Small intestine (tissue), 7 donors: ENCODE measurements around the gene TRIM58. TPM values are rescaled to one million over a fixed set of nuclear protein-coding genes. Genes with fewer than 3 reads are reported as not detected.

Experiments
- DNase-seq, 2 donors: peaks; one replicate each; pipeline versions ENCODE4 v3.0.0 to v3.0.0-alpha.2; 2013
- FAIRE-seq: peaks from 2 replicates; lab custom pipeline; 2012; peaks lifted over from hg19 to GRCh38; lab: Jason Lieb, UNC
- H3K27ac ChIP-seq, 3 donors: one replicate each; pipeline ENCODE4 v1.5.1; 2013; ENCODE audit warnings: low read length in 2 of 3, mild to moderate bottlenecking in 2 of 3, control low read depth in 1 of 3, inconsistent platforms in 1 of 3, low read depth in 1 of 3, moderate library complexity in 1 of 3
- H3K27me3 ChIP-seq, 3 donors: one replicate each; pipeline ENCODE4 v1.6.1; 2013; ENCODE audit warnings: low read length in 3 of 3, inconsistent platforms in 1 of 3; ENCODE audit not compliant: control insufficient read depth in 3 of 3, insufficient read depth in 3 of 3
- H3K36me3 ChIP-seq, 3 donors: one replicate each; pipeline ENCODE4 v1.6.1; 2013; ENCODE audit warnings: low read length in 3 of 3, inconsistent platforms in 1 of 3, low read depth in 1 of 3, mild to moderate bottlenecking in 1 of 3, moderate library complexity in 1 of 3; ENCODE audit not compliant: control insufficient read depth in 3 of 3, insufficient read depth in 2 of 3
- H3K4me1 ChIP-seq, 3 donors: one replicate each; pipeline ENCODE4 v1.6.1; 2013; ENCODE audit warnings: low read length in 2 of 3, inconsistent platforms in 1 of 3, low read depth in 1 of 3, mild to moderate bottlenecking in 1 of 3, moderate library complexity in 1 of 3; ENCODE audit not compliant: control insufficient read depth in 3 of 3, insufficient read depth in 2 of 3
- H3K4me3 ChIP-seq, 3 donors: one replicate each; pipeline ENCODE4 v1.5.1; 2013; ENCODE audit warnings: low read length in 3 of 3, control low read depth in 1 of 3, inconsistent platforms in 1 of 3, low read depth in 1 of 3, mild to moderate bottlenecking in 1 of 3, moderate library complexity in 1 of 3
- H3K9me3 ChIP-seq, 2 donors: one replicate each; pipeline ENCODE4 v1.6.1; 2013; ENCODE audit warnings: low read depth in 1 of 2, low read length in 1 of 2; ENCODE audit not compliant: control insufficient read depth in 2 of 2, insufficient read depth in 1 of 2
- WGBS, 3 donors: extraction: QIAGEN DNeasy Blood & Tissue Kit; methylation state at CpG; one replicate each; pipeline ENCODE4 v1.1.7; 2013; 5-methylcytosine and 5-hydroxymethylcytosine counted together
- polyA plus RNA-seq, 4 donors: library from polyadenylated mRNA; stranded (reverse) in 3 of 4; unstranded in 1 of 4; fragments of 200-250 nt in 3 of 4; fragments of 120-200 nt in 1 of 4; gene quantifications; one replicate each; pipeline versions ENCODE4 v1.2.1 to v1.2.3, GENCODE V29; 2013
- donor health status: healthy with polysubstance abuse.
- donor health status: control.
- donor health status: control.
- donor health status: Bipolar disorder and iron deficiency.
- donor health status: healthy.

The TRIM58 gene
- polyA plus RNA-seq, 4 donors: 0.37 to 1.0 TPM; not detected in 2

DNA sequence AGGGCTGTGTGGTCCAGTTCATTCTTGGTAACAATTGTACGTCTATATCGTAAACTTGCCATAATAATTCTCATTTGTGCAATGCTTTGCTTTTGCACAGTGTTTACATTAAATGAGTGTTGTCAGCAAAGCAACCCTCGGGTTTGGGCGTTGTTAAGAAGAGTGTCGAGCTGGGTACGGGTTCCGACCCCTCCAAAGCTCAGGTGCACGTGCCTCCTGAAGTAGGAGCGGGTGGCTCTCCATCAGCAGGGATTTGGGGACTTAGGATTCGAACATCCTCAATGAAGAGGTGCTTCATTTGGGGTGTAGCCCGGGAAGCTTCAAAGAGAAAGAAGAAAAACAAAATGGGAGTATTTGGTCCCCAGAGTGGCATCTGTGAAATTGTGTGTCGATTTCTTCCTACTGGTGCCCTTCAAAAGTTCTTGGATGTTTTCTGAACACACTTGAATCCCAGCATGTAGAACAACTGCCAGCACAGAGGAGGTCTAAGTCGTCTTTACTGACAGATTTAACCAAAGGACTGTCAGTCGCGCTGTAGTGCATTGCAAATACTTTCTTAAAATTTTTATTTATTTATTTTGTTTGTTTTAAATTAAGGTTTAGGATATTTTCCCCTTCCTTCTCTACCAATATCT, 1.1 kb downstream of the TRIM58 start:
- H3K27me3 ChIP-seq: peaks cover 0 to 12% (median 5%) of the 10 kb centered on the region in 3 donors
- no peak for DNase-seq
- no peak for FAIRE-seq
- no peak overlapping the region for H3K27ac ChIP-seq
- no peaks in the 10 kb centered on the region for H3K36me3 ChIP-seq
- H3K4me3 ChIP-seq: no peak overlapping the region
- WGBS, 3 donors: 39 to 52% (median 43%) methylated on average over 15 of the region's 15 CpGs
- H3K4me1 ChIP-seq: no peaks in the 10 kb centered on the region
- no peaks in the 10 kb centered on the region for H3K9me3 ChIP-seq

GRCh38 chr1:247862756-247863155, 5.8 kb downstream of the TRIM58 start:
- Histone ChIP-seq H3K36me3 (no peaks in the 10 kb centered on the region), H3K9me3 (no peaks in the 10 kb centered on the region), H3K27me3 (peaks cover 0 to 9% (median 0%) of the 10 kb centered on the region in 3 donors), H3K4me3 (no peak overlapping the region), H3K27ac (no peak overlapping the region), H3K4me1 (no peaks in the 10 kb centered on the region)
- DNase-seq (no peak), FAIRE-seq (no peak)
- 53 to 73% (median 68%) methylated on average over 4 of the region's 4 CpGs for whole genome bisulfite sequencing, 3 donors

- no peak overlapping the region for H3K4me3 ChIP-seq
- H3K27me3 ChIP-seq: no peaks in the 10 kb centered on the region
- WGBS, 3 donors: 87 to 90% (median 89%) methylated on average over 17 of the region's 17 CpGs
- H3K4me1 ChIP-seq: no peaks in the 10 kb centered on the region
- DNase-seq (no peak), FAIRE-seq (no peak)
- no peak overlapping the region for H3K27ac ChIP-seq
- H3K9me3 ChIP-seq: peaks cover 0 to 5% of the 10 kb centered on the region in 2 donors
- no peaks in the 10 kb centered on the region for H3K36me3 ChIP-seq
These were observed 7.7 kb downstream of the TRIM58 start for GRCh38 chr1:247864644-247865043.

DNA sequence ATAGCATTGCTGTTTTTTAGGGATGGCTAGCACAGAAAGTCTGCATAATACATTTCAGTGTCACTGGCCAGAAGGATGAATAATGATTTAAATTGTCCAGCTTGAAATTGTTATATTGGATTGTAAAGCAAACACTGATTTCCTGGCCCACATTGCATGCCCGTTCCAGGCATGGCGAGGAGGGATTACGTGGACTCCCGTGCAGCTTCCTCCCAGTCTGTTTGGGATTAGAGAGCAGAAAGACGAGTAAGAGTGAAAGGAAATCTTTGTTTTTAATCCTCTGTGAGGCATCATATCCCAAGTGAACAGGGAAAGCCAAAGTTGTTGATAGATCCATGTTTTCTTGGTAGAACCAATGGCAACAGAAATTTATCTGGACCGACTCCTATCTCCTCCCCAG, 8.4 kb downstream of the TRIM58 start:
- H3K4me1 ChIP-seq: no peaks in the 10 kb centered on the region
- DNase-seq (no peak), FAIRE-seq (no peak)
- peaks cover 0 to 9% of the 10 kb centered on the region in 2 donors for H3K9me3 ChIP-seq
- no peak overlapping the region for H3K27ac ChIP-seq
- no peak overlapping the region for H3K4me3 ChIP-seq
- 73 to 81% (median 80%) methylated on average over 6 of the region's 6 CpGs for WGBS, 3 donors
- H3K36me3 ChIP-seq: no peaks in the 10 kb centered on the region
- H3K27me3 ChIP-seq: no peaks in the 10 kb centered on the region

GRCh38 chr1:247883346-247883745, 26.4 kb downstream of the TRIM58 start:
- FAIRE-seq (no peak), DNase-seq (no peak)
- no peak overlapping the region for H3K4me3 ChIP-seq
- H3K36me3 ChIP-seq: no peaks in the 10 kb centered on the region
- WGBS, 3 donors: 84 to 85% (median 85%) methylated on average over 9 of the region's 9 CpGs
- no peaks in the 10 kb centered on the region for H3K27me3 ChIP-seq
- peaks cover 1 to 19% of the 10 kb centered on the region in 2 donors for H3K9me3 ChIP-seq
- no peak overlapping the region for H3K27ac ChIP-seq
- no peaks in the 10 kb centered on the region for H3K4me1 ChIP-seq

DNA sequence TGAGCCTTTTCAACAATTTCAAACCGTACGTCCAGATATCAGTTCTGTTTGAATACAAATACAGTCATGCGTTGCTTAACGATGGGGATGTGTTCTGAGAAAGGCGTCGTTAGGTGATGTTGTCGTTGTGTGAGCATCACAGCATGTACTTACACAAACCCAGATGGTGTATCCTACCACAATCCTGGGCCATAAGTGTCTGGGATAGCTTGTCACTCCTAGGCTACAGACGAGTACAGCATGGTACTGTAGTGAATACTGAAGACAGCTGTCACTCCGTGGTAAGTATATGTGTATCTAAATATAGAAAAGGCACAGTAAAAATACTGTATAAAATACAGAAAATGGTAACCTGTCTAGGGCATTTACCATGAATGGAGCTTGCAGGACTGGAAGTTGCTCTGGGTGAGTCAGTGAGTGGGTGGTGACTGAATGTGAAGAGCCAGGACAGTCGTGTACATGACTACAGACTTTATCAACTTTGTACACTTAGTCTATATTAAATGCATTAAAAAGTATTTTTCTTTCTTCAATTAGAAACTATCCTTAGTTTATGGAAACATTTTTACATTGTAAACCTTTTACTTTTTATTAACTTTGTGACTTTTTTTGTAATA, 27.9 kb downstream of the TRIM58 start:
- H3K27me3 ChIP-seq: no peaks in the 10 kb centered on the region
- 89% methylated on average over 10 of the region's 10 CpGs for WGBS, 3 donors
- H3K27ac ChIP-seq: no peak overlapping the region
- no peaks in the 10 kb centered on the region for H3K4me1 ChIP-seq
- no peak for FAIRE-seq
- no peak for DNase-seq
- H3K9me3 ChIP-seq: peaks cover 1 to 12% of the 10 kb centered on the region in 2 donors
- H3K36me3 ChIP-seq: no peaks in the 10 kb centered on the region
- no peak overlapping the region for H3K4me3 ChIP-seq

- no peaks in the 10 kb centered on the region for H3K4me1 ChIP-seq
- no peak within 1 kb of the TSS for H3K4me3 ChIP-seq
- WGBS, 3 donors: 41 to 45% (median 42%) methylated on average over 2 of the region's 2 CpGs
- FAIRE-seq: no peak
- H3K9me3 ChIP-seq: peaks cover 0 to 16% of the 10 kb centered on the region in 2 donors
- H3K27me3 ChIP-seq: no peaks in the 10 kb centered on the region
- no peaks in the 10 kb centered on the region for H3K36me3 ChIP-seq
- H3K27ac ChIP-seq: no peak within 1 kb of the TSS
- DNase-seq: no peak
These were observed 38.2 kb downstream of the TRIM58 start, which contains the start of gene OR2W3 for GRCh38 chr1:247895163-247895637. OR2W3 (plus strand) TSS chr1:247895587; CDS start chr1:247895587, 0 bp downstream.

GRCh38 chr1:247895976-247896375, 39.0 kb downstream of the TRIM58 start:
- no peak overlapping the region for H3K27ac ChIP-seq
- WGBS, 3 donors: 87 to 94% (median 88%) methylated on average over 14 of the region's 14 CpGs
- no peak for FAIRE-seq
- DNase-seq: no peak
- no peaks in the 10 kb centered on the region for H3K4me1 ChIP-seq
- H3K9me3 ChIP-seq: peaks cover 0 to 18% of the 10 kb centered on the region in 2 donors
- H3K4me3 ChIP-seq: no peak overlapping the region
- H3K27me3 ChIP-seq: no peaks in the 10 kb centered on the region
- H3K36me3 ChIP-seq: no peaks in the 10 kb centered on the region
